Osteocyte (in vitro differentiated cells): ENCODE results near the gene GPR142. TPM values are rescaled to one million over a fixed set of nuclear protein-coding genes. Genes with fewer than 3 reads are reported as not detected.

Experiments used
- DNase-seq: peaks from one replicate; pipeline ENCODE4 v3.0.0; 2021; ENCODE audit warnings: mixed read lengths; ENCODE audit not compliant: unreplicated experiment; ENCODE audit errors: extremely low spot score
- H3K27ac Mint-ChIP-seq: one replicate; pipeline ENCODE4 v1.8.0; 2021; ENCODE audit warnings: mild to moderate bottlenecking, mixed read lengths; ENCODE audit not compliant: unreplicated experiment
- H3K27me3 Mint-ChIP-seq: one replicate; pipeline ENCODE4 v1.8.0; 2021; ENCODE audit warnings: mixed read lengths; ENCODE audit not compliant: unreplicated experiment
- H3K36me3 Mint-ChIP-seq: one replicate; pipeline ENCODE4 v1.8.0; 2021; ENCODE audit warnings: mixed read lengths; ENCODE audit not compliant: unreplicated experiment
- H3K4me1 Mint-ChIP-seq: one replicate; pipeline ENCODE4 v1.8.0; 2021; ENCODE audit warnings: mixed read lengths; ENCODE audit not compliant: unreplicated experiment
- H3K4me3 Mint-ChIP-seq: one replicate; pipeline ENCODE4 v1.8.0; 2021; ENCODE audit warnings: mild to moderate bottlenecking, moderate library complexity, mixed read lengths; ENCODE audit not compliant: unreplicated experiment
- H3K9me3 Mint-ChIP-seq: one replicate; pipeline ENCODE4 v1.8.0; 2021; ENCODE audit warnings: mixed read lengths; ENCODE audit not compliant: unreplicated experiment
- CTCF ChIP-seq: fragments of 200-600 bp; sonication (generic); IDR thresholded peaks from 2 replicates; pipeline ENCODE4 v1.5.0; 2021; ENCODE audit warnings: antibody characterized with exemption, mild to moderate bottlenecking, moderate library complexity
- total RNA-seq: library from RNA; stranded (reverse); gene quantifications from 2 replicates; pipeline ENCODE4 v1.2.1, GENCODE V29; 2021

Gene GPR142
- total RNA-seq, 1 donor from 2014 or later = not detected

- Mint-ChIP-seq H3K9me3 (no peaks in the 10 kb centered on the region), H3K27ac (no peak overlapping the region), H3K36me3 (no peaks in the 10 kb centered on the region), H3K27me3 (peaks cover 5% of the 10 kb centered on the region), H3K4me3 (no peak overlapping the region), H3K4me1 (peaks cover 5% of the 10 kb centered on the region)
- no peak for TF ChIP-seq CTCF
- DNase-seq = no peak
These were observed 15.8 kb downstream of the GPR142 start for GRCh38 chr17:74383141-74383540.

- H3K4me3 Mint-ChIP-seq = no peak overlapping the region
- DNase-seq = no peak
- no peak overlapping the region for H3K27ac Mint-ChIP-seq
- no peak for TF ChIP-seq CTCF
- H3K36me3 Mint-ChIP-seq = no peaks in the 10 kb centered on the region
- peaks cover 1% of the 10 kb centered on the region for H3K4me1 Mint-ChIP-seq
- H3K27me3 Mint-ChIP-seq = peaks cover 6% of the 10 kb centered on the region
- H3K9me3 Mint-ChIP-seq = no peaks in the 10 kb centered on the region
These were observed 17.9 kb downstream of the GPR142 start for GRCh38 chr17:74385201-74385600.

GRCh38 chr17:74386386-74386785 lies 19.1 kb downstream of the GPR142 start:
- peaks cover 1% of the 10 kb centered on the region for H3K4me1 Mint-ChIP-seq
- DNase-seq = no peak
- H3K27me3 Mint-ChIP-seq = peaks cover 11% of the 10 kb centered on the region
- H3K36me3 Mint-ChIP-seq = no peaks in the 10 kb centered on the region
- TF ChIP-seq CTCF = no peak
- H3K27ac Mint-ChIP-seq = no peak overlapping the region
- no peak overlapping the region for H3K4me3 Mint-ChIP-seq
- no peaks in the 10 kb centered on the region for H3K9me3 Mint-ChIP-seq

GRCh38 chr17:74387365-74388218 lies 20.3 kb downstream of the GPR142 start:
- no peaks in the 10 kb centered on the region for H3K9me3 Mint-ChIP-seq
- H3K27ac Mint-ChIP-seq = no peak overlapping the region

More at GRCh38 chr17:74387365-74388218, 20.3 kb downstream of the GPR142 start:
- H3K4me1 Mint-ChIP-seq = peaks cover 1% of the 10 kb centered on the region
- no peak for TF ChIP-seq CTCF
- H3K27me3 Mint-ChIP-seq = peaks cover 13% of the 10 kb centered on the region
- H3K4me3 Mint-ChIP-seq = no peak overlapping the region
- DNase-seq = no peak
- no peaks in the 10 kb centered on the region for H3K36me3 Mint-ChIP-seq
